ENCODE measurements around the gene ZFYVE21.

ZFYVE21 gene

DNA sequence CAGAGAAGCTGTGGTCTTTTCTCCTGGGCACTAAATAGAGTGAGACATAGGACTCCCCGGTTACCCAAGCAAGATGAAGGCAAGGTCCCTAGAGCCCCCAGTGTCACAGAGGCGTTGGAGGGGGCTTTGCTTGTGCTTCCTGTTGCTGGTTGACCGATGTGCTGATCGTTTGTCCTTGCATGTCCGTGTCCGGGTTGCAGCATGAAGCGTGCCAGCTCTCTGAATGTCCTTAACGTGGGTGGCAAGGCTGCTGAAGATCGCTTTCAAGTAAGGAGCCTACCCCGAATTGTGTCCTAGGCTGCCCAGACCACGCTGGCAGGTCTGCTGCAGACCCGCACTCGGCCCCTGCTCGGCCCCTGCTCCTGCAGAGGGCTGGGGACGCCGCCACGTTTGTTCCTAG, 23.5 kb upstream of the ZFYVE21 start:
- DNase-seq (ENCODE audit: low spot score) = no peak

DNA sequence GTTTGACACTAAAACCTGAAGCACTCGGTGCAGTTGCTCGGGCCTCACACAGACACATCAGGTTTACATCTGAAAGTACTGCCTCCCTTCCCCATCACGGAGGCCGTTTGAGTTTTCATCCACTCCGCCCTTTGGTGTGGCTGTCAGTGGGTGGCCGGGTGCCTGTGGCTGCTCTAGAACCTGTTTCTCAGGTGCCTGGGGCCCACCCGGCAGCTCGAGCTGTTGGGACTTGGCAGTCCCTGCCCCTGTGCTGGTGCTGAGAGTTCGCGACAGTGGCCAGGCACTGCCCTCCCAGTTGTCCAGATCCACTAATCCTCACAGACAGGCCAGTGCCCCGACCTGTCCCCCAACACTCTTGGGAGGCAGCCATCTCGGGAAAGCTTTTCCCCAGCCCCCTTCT, 22.7 kb upstream of the ZFYVE21 start:
- DNase-seq (ENCODE audit: low spot score) = no peak

GRCh38 chr14:103693515-103693914, 22.1 kb upstream of the ZFYVE21 start:
- DNase-seq (ENCODE audit: low spot score) = no peak

DNA sequence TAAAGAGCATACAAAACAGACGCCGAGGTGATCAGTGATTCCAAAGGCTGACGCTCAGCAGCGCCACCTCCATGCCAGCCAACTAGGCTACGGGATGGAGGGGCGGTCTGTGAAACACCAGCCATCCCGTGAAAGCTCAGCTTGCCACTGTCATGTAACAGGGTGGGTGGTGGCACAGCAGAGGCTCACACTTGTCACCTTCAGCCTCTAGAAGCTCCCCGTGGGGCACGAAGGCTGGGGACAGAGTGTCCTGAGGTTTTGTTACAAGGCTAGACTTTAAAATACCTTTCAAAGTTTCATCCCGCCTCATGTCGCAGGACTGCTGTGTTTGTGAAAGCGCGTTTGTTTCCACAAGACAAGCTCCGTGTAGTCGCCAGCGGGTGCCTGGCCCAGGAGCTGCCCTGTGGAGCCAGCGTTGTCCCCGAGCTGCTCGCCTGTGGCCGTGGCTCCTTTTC, 21.0 kb upstream of the ZFYVE21 start:
- no peak for DNase-seq (ENCODE audit: low spot score)

DNA sequence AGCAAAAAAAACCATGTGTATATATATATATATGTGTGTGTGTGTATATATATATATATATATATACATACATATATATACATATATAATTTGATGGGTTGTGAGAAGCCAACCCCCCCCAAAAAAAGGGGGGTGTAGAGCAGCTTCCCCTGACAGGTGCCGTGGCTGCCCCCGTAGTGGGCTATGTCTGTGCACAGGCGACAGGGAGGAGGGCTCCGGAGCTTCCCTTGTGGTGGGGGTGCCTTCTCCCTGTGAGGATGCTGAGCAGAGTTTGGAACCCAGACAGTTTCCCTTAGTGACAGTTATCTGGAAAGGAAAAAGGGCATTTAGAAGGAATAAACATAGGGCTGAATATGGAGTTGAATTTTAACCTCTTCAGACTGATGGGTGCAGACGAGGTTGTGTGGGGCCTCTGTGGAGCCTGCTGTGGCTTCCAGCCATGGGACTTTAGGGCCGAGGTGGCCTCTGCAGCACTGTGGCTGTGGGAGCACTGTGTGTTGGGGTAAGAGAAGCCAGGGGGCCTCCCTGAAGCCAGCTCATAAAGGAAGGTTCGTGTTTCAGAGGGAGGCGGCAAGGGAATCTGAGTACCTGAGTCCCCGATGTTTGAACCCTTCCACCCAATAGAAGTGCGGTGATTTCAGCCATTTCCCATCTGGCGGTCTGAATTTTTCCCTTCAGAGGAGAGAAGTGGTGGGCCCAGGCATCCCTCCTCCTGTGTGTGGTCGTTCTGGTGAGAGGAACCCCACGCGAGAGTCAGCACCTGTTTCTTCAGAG, 20.1 kb upstream of the ZFYVE21 start:
- DNase-seq (ENCODE audit: low spot score) = no peak

DNA sequence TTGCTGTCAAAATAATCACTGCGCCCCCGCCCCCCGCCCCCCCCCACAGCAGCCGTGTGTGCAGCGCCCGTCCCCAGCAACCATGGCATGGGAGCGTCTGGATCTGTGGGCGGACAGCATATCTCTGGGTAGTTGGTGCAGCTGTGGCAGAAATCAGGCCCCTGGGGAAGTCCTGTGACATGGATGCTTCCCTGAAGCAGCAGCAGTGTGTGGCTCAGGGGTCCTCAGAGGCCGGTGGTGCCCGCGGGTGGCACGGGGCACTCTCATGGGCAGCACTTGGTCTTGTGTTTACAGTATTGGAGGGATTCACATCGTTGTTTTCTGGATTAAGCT, 19.6 kb upstream of the ZFYVE21 start:
- no peak for DNase-seq (ENCODE audit: low spot score)

GRCh38 chr14:103696466-103697071, 19.0 kb upstream of the ZFYVE21 start:
- peak; percentile 86 for DNase-seq (ENCODE audit: low spot score)

- no peak for DNase-seq (ENCODE audit: low spot score)
Measured at GRCh38 chr14:103697206-103697602, 18.4 kb upstream of the ZFYVE21 start.

- DNase-seq (ENCODE audit: low spot score) = no peak
Measured at GRCh38 chr14:103697603-103698379, 17.8 kb upstream of the ZFYVE21 start.

- no peak for DNase-seq (ENCODE audit: low spot score)
Measured at GRCh38 chr14:103698380-103699260, 17.0 kb upstream of the ZFYVE21 start.

DNA sequence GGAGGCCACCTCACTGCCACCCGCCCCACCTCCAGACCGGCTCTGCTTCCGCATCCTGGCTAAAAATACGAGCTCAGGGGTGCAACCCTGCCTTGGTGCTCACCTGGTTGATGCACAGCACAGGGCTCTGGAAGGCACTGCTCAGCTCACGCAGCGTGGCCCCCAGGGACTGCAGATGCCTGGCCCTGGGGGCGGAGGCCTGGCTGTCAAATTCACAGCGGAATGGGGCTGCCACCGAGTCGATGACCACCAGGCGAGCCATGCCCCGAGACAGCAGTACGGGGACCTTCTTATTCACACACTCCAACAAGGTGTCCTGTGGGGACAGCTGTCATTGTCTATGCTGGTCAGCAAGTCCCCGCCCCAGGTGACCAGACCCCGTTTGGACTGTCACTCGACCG, 16.3 kb upstream of the ZFYVE21 start:
- DNase-seq (ENCODE audit: low spot score) = no peak

GRCh38 chr14:103699901-103700752, 15.5 kb upstream of the ZFYVE21 start:
- DNase-seq (ENCODE audit: low spot score) = no peak

DNA sequence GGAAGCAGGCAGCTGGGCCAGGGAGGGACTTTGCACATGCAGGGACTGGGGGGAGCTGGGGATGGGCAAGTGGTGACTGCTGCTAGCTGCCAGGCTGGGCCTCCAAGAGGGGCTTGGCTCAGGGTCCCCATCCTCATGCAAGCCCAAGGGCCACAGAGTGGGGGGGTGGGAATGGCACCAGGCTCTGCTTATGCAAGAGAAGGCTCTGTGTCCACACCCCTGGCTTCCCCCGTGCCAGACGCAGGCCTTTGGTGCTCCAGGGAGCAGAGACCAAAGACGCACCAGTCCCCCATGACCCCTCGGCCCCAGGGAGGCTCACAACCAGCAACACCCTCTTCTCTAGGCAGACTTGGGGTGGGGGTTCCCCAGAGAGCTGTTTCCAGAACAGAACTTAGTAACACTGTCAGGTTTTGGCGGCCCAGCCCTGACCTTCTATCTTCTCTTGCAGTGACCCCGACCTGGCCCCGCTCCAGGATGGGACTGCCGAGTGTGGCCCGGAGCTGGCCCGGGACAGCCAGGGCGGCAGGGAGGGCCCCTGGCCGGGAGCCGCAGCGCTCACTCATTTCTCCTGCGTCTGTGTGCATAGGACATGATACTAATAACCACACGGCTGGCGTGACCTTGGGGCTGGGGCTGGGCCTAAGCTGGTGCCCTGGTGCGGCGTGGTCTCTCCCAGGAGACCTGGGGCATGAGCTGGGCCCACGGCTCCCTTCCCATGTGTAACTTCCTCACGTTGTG, 14.7 kb upstream of the ZFYVE21 start:
- no peak for DNase-seq (ENCODE audit: low spot score)

DNA sequence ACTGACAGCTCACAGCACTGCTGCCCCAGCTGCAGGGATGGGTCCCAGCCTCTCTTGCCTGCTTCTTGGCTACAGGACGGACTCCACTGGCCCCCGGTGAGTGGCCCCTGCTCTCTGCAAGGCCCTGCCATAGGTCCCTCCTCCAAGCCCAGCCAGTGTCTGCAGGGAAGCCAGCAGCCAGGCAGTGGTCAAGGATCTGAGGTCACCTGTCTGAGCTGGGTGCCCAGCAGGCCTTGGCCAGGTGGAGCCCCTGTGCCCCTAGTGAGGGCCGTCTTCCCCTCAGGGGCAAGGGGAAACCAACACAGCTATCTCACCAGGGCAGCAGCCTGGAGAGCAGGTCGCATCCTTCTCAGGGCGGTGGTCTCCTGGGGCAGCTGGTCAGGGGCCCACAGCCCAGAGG, 13.5 kb upstream of the ZFYVE21 start:
- no peak for DNase-seq (ENCODE audit: low spot score)

- DNase-seq (ENCODE audit: low spot score) = no peak
Measured at GRCh38 chr14:103702497-103703432, 12.8 kb upstream of the ZFYVE21 start.

- DNase-seq (ENCODE audit: low spot score) = no peak
Measured at GRCh38 chr14:103703433-103704385, 11.9 kb upstream of the ZFYVE21 start.

DNA sequence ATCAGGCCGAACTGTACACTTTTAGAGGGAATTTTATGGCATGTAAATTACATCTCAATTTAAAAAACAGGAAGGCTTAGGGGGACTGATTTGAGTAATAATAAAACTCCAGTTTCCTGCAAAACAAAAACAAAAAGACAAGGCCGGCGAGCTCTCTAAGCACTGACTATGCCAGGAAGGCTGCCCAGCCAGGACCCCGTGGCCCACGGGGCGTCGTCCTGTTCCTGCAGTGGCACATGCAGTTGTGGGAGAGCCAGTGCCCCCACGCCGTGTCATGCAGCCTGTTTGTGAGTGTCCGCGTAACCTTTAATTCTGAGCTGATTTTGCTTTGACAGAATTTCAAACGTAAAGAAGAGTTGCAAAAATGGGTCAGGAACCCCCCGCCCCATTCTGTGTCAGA, 10.9 kb upstream of the ZFYVE21 start:
- DNase-seq (ENCODE audit: low spot score) = no peak

DNA sequence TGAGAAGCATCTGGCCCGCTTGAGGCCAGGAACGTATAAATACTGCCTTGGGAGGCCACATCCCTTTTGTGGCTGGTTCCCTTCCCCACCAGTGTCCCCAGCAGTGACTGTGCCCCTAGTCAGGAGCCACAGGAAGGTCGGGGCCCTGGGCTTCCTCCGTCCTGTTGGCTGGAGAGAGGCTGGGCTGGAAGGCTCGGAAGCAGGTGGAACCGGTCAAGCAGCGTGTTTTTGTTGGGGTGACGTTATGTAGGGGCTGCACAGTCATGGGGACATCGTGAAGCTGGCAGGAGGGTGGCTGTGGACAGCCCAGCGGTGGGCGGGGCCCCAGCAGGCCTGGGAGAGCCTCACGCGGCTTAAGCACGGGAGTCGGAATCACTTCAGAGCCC, 10.5 kb upstream of the ZFYVE21 start:
- DNase-seq (ENCODE audit: low spot score) = no peak

All from AG08396 (cell line).